Stimulated activated CD4-positive, alpha-beta T cell treated with anti-CD3 and anti-CD28 coated beads, Interleukin-12 subunit alpha, Interleukin-12 subunit beta, amount 100 ng/mL, for 4 hours (primary cell): ENCODE measurements around the gene NPY2R.

Experiments used
- DNase-seq: peaks from one replicate; pipeline ENCODE4 v3.0.0-alpha.2; 2020

NPY2R gene

GRCh38 chr4:155252327-155252726 is 43.9 kb downstream of the NPY2R start:
- no peak for DNase-seq

- no peak for DNase-seq
Observed at GRCh38 chr4:155263480-155263879, 55.0 kb downstream of the NPY2R start.

GRCh38 chr4:155265113-155265512 is 56.7 kb downstream of the NPY2R start:
- DNase-seq, result no peak
